GM12878 (cell line): ENCODE measurements around the gene LGALS3BP. TPM values are rescaled to one million over a fixed set of nuclear protein-coding genes. Genes with fewer than 3 reads are reported as not detected.

Experiments
- ATAC-seq: fragments of 200-7000 bp; cut with Tn5 transposase; 3 replicates; pipeline ENCODE4 v1.9.1; 2020; ENCODE audit warnings: mild to moderate bottlenecking, moderate library complexity
- BruUV-seq: library from RNA; stranded (reverse); fragments of 400-500 nt; replicated peaks from 2 replicates; lab custom pipeline; 2021; lab: Mats Ljungman, UMichigan
- CTCF ChIA-PET: fragments of 300-600 bp; sonication (Branson Sonifier 250); formaldehyde crosslinking; extraction: SDS; loops from one replicate; lab custom pipeline; 2021; ENCODE audit warnings: inconsistent platforms; lab: Yijun Ruan, JAX
- POLR2A ChIA-PET: fragments of 350-600 bp; formaldehyde crosslinking; extraction: SDS; loops from one replicate; lab custom pipeline; 2021; ENCODE audit warnings: inconsistent platforms; lab: Charles Lee
- RAD21 ChIA-PET: fragments of 300-600 bp; sonication (Branson Sonifier 250); formaldehyde crosslinking; loops from one replicate; lab custom pipeline; 2023; ENCODE audit warnings: antibody characterized with exemption; ENCODE audit not compliant: unreplicated experiment; lab: Charles Lee
- SMC1A ChIA-PET: fragments of 300-600 bp; sonication (Branson Sonifier 250); formaldehyde crosslinking; loops from one replicate; lab custom pipeline; 2023; ENCODE audit not compliant: unreplicated experiment, uncharacterized antibody; lab: Charles Lee
- DNase-seq: peaks from one replicate; pipeline ENCODE4 v3.0.0-alpha.2; 2011; ENCODE audit warnings: low read depth, low spot score
- FAIRE-seq: peaks from 3 replicates; lab custom pipeline; 2011; peaks lifted over from hg19 to GRCh38; lab: Jason Lieb, UNC
- H2AFZ ChIP-seq: 2 replicates; pipeline ENCODE4 v1.6.0; 2011; ENCODE audit warnings: low read depth, low read length, control low read depth; ENCODE audit not compliant: control insufficient read depth
- H3K27ac ChIP-seq: 2 replicates; pipeline ENCODE4 v1.5.1; 2011; ENCODE audit warnings: control low read depth; ENCODE audit not compliant: control insufficient read depth, insufficient read depth
- H3K27me3 ChIP-seq, 2 experiments: replicated peaks in 1 of 2; 2 replicates each; pipeline versions ENCODE4 v1.6.0 to v1.6.1; 2011; ENCODE audit warnings: low read length in 1 of 2; ENCODE audit not compliant: control insufficient read depth in 2 of 2, insufficient read depth in 2 of 2
- H3K36me3 ChIP-seq, 2 experiments: 2 replicates each; pipeline ENCODE4 v1.5.1; 2011; ENCODE audit warnings: low read length in 1 of 2; ENCODE audit not compliant: control insufficient read depth in 2 of 2, insufficient read depth in 2 of 2
- H3K4me1 ChIP-seq: 2 replicates; pipeline ENCODE4 v1.6.1; 2011; ENCODE audit warnings: mild to moderate bottlenecking, low read length, moderate library complexity, mixed read lengths; ENCODE audit not compliant: control insufficient read depth, insufficient read depth
- H3K4me2 ChIP-seq: 2 replicates; pipeline ENCODE4 v1.6.0; 2011; ENCODE audit warnings: control low read depth; ENCODE audit not compliant: control insufficient read depth, insufficient read depth
- H3K4me3 ChIP-seq: fragments of 200-600 bp; sonication (generic); 2 replicates; pipeline ENCODE4 v1.5.1; 2016
- H3K79me2 ChIP-seq: 2 replicates; pipeline ENCODE4 v1.6.0; 2011; ENCODE audit warnings: low read length; ENCODE audit not compliant: control insufficient read depth, insufficient read depth
- H3K9ac ChIP-seq: 2 replicates; pipeline ENCODE4 v1.8.0; 2011; ENCODE audit warnings: low read length, control low read depth, mixed read lengths; ENCODE audit not compliant: control insufficient read depth, insufficient read depth
- H3K9me3 ChIP-seq: replicated peaks from 3 replicates; pipeline ENCODE4 v1.5.1; 2011; ENCODE audit warnings: mild to moderate bottlenecking, low read length; ENCODE audit not compliant: control insufficient read depth, insufficient read depth
- H4K20me1 ChIP-seq: 2 replicates; pipeline ENCODE4 v1.6.0; 2011; ENCODE audit not compliant: control insufficient read depth, insufficient read depth
- IKZF2 ChIP-seq, 2 experiments: fragments of 450-650 bp; IDR thresholded peaks; 2 replicates each; pipeline ENCODE4 v1.6.1; 2017; ENCODE audit warnings: mild to moderate bottlenecking in 2 of 2, moderate library complexity in 2 of 2
- NR2C2 ChIP-seq: IDR thresholded peaks from 2 replicates; pipeline ENCODE4 v1.6.1; 2011; ENCODE audit warnings: borderline replicate concordance, low read depth; ENCODE audit not compliant: control insufficient read depth, insufficient read length
- NR2F1 ChIP-seq: fragments of 450-650 bp; conservative IDR thresholded peaks from 2 replicates; pipeline ENCODE4 v1.6.1; 2017; ENCODE audit warnings: mild to moderate bottlenecking
- RAD51 ChIP-seq: fragments of 450-650 bp; IDR thresholded peaks from 2 replicates; pipeline ENCODE4 v1.6.1; 2016; ENCODE audit warnings: moderate library complexity, mild to moderate bottlenecking, inconsistent platforms
- SMC3 ChIP-seq: IDR thresholded peaks from 2 replicates; pipeline ENCODE4 v1.6.1; 2011; ENCODE audit warnings: low read length, improper control_type of control experiment, borderline replicate concordance
- ZNF274 ChIP-seq: IDR thresholded peaks from one replicate; pipeline ENCODE4 v1.8.0; 2011; ENCODE audit not compliant: insufficient read length, insufficient read depth
- WGBS: methylation state at CpG from one replicate; pipeline ENCODE4 v1.1.6; 2016; ENCODE audit warnings: low lambda C conversion rate; ENCODE audit not compliant: insufficient replicate concordance, insufficient coverage; ENCODE audit errors: missing lambda C conversion rate; 5-methylcytosine and 5-hydroxymethylcytosine counted together
- in situ Hi-C: fragments of 300-500 bp; cut with MboI; formaldehyde crosslinking; loops from 9 replicates; pipeline ENCODE4 v1.14.3; 2018; ENCODE audit warnings: mixed read lengths
- intact Hi-C: fragments of 100-400 bp; cut with micrococcal nuclease; formaldehyde crosslinking; loops from one replicate; pipeline ENCODE4 v1.14.2; 2022; ENCODE audit not compliant: unreplicated experiment
- polyA plus RNA-seq, 11 experiments: library from polyadenylated mRNA; depleted of rRNA in 4 of 11; unstranded in 6 of 11; stranded (reverse) in 5 of 11; fragments of >200 nt; fragmentation: Nextera tagmentation in 4 of 11; fragmentation: Illumina TruSeq in 1 of 11; extraction: Ambion mirVana in 4 of 11; extraction: Trizol in 1 of 11; gene quantifications; 1 replicate in 1 of 11; 2 replicates in 10 of 11; pipeline versions ENCODE4 v1.2.1 to v1.2.3, GENCODE V29; 2011 to 2016; ENCODE audit warnings: inconsistent platforms in 2 of 11, missing spikeins in 2 of 11, low read depth in 1 of 11
- total RNA-seq, 4 experiments: library from RNA; depleted of rRNA in 3 of 4; stranded (reverse); fragments of >200 nt in 3 of 4; fragmentation: Illumina TruSeq in 1 of 4; extraction: Trizol in 1 of 4; gene quantifications; 2 replicates each; pipeline versions ENCODE4 v1.2.1 to v1.2.3, GENCODE V29; 2013 to 2021
- TF ChIP-seq, protein P1 (sequence below): IDR thresholded peaks from 2 replicates; pipeline ENCODE4 v1.6.1; 2012; ENCODE audit warnings: low read depth, low read length, improper control_type of control experiment
- TF ChIP-seq, protein P2 (sequence below): IDR thresholded peaks from 2 replicates; pipeline ENCODE4 v1.6.1; 2012; ENCODE audit warnings: low read depth, low read length, improper control_type of control experiment
- TF ChIP-seq, protein P3 (sequence below): fragments of 450-650 bp; IDR thresholded peaks from 2 replicates; pipeline ENCODE4 v1.6.1; 2014; ENCODE audit warnings: mild to moderate bottlenecking
- TF ChIP-seq, protein P4 (sequence below): fragments of 450-650 bp; IDR thresholded peaks from 2 replicates; pipeline ENCODE4 v1.6.1; 2017; ENCODE audit warnings: mild to moderate bottlenecking
- TF ChIP-seq, protein P5 (sequence below): fragments of 450-650 bp; formaldehyde crosslinking; IDR thresholded peaks from 2 replicates; pipeline ENCODE4 v1.4.0; 2022; ENCODE audit warnings: mild to moderate bottlenecking, moderate library complexity

The LGALS3BP gene
- total and polyA plus RNA-seq, 10 of the 15 experiments (the other 5 are each of a cell fraction or from before 2014, with no cell fraction given) = 0.52 to 5.2 (median 1.9) TPM

DNA sequence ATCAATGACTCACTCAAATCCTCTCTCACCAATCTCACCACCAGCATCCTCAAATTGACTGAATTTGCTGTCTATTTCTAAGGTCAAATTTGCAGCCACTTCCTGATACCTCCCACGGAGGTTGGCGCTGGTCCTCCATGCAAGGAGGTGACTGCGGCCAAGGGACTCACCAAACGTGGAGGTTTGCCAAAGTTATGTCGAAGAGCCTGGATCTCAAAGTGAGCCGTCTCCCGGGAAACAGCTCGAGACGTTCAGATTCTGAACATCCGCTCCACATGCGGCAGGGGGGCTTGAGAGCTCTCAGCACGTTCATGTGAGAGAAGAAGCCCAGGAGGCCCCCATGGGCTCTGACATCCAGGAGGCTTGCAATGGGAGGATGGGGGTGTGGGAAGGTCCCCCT is 22.6 kb downstream of the LGALS3BP start:
- RAD21 ChIA-PET = no interaction called here
- WGBS = 48% methylated on average over 12 of the region's 12 CpGs
- H3K27ac ChIP-seq = no peak overlapping the region
- ATAC-seq (no peak), DNase-seq (no peak), FAIRE-seq (no peak)
- CTCF ChIA-PET = interaction anchor here (1.7 kb wide), 1 partner anchor 14 kb away, joined by 8 read pairs; no protein-coding TSS in a partner anchor
- no peaks in the 10 kb centered on the region; a peak in 2 of 4 replicates for H3K27me3 ChIP-seq
- no peak overlapping the region for H3K9ac ChIP-seq
- no peak overlapping the region for H3K4me2 ChIP-seq
- no peaks in the 10 kb centered on the region for H3K9me3 ChIP-seq
- H2AFZ ChIP-seq = no peak overlapping the region
- in situ Hi-C loops = no loop called here
- H4K20me1 ChIP-seq = no peaks in the 10 kb centered on the region
- intact Hi-C loops = no loop called here
- SMC1A ChIA-PET = no interaction called here
- no TSS peak for BruUV-seq
- no peaks in the 10 kb centered on the region for H3K36me3 ChIP-seq
- no peaks in the 10 kb centered on the region for H3K4me1 ChIP-seq
- POLR2A ChIA-PET = no interaction called here
- no peaks in the 10 kb centered on the region for H3K79me2 ChIP-seq
- no peak overlapping the region for H3K4me3 ChIP-seq
- TF ChIP-seq, protein P1, sequence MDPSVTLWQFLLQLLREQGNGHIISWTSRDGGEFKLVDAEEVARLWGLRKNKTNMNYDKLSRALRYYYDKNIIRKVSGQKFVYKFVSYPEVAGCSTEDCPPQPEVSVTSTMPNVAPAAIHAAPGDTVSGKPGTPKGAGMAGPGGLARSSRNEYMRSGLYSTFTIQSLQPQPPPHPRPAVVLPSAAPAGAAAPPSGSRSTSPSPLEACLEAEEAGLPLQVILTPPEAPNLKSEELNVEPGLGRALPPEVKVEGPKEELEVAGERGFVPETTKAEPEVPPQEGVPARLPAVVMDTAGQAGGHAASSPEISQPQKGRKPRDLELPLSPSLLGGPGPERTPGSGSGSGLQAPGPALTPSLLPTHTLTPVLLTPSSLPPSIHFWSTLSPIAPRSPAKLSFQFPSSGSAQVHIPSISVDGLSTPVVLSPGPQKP = no peak
- TF ChIP-seq, protein P2, sequence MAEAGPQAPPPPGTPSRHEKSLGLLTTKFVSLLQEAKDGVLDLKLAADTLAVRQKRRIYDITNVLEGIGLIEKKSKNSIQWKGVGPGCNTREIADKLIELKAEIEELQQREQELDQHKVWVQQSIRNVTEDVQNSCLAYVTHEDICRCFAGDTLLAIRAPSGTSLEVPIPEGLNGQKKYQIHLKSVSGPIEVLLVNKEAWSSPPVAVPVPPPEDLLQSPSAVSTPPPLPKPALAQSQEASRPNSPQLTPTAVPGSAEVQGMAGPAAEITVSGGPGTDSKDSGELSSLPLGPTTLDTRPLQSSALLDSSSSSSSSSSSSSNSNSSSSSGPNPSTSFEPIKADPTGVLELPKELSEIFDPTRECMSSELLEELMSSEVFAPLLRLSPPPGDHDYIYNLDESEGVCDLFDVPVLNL = no peak
- TF ChIP-seq, protein P3, sequence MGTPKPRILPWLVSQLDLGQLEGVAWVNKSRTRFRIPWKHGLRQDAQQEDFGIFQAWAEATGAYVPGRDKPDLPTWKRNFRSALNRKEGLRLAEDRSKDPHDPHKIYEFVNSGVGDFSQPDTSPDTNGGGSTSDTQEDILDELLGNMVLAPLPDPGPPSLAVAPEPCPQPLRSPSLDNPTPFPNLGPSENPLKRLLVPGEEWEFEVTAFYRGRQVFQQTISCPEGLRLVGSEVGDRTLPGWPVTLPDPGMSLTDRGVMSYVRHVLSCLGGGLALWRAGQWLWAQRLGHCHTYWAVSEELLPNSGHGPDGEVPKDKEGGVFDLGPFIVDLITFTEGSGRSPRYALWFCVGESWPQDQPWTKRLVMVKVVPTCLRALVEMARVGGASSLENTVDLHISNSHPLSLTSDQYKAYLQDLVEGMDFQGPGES = no peak
- TF ChIP-seq SMC3 (no peak), NR2C2 (no peak), NR2F1 (no peak), IKZF2 (IDR thresholded peaks at IDR 0.05) (no peak), RAD51 (no peak), ZNF274 (no peak)
- TF ChIP-seq, protein P4, sequence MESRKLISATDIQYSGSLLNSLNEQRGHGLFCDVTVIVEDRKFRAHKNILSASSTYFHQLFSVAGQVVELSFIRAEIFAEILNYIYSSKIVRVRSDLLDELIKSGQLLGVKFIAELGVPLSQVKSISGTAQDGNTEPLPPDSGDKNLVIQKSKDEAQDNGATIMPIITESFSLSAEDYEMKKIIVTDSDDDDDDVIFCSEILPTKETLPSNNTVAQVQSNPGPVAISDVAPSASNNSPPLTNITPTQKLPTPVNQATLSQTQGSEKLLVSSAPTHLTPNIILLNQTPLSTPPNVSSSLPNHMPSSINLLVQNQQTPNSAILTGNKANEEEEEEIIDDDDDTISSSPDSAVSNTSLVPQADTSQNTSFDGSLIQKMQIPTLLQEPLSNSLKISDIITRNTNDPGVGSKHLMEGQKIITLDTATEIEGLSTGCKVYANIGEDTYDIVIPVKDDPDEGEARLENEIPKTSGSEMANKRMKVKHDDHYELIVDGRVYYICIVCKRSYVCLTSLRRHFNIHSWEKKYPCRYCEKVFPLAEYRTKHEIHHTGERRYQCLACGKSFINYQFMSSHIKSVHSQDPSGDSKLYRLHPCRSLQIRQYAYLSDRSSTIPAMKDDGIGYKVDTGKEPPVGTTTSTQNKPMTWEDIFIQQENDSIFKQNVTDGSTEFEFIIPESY = no peak
- TF ChIP-seq, protein P5, sequence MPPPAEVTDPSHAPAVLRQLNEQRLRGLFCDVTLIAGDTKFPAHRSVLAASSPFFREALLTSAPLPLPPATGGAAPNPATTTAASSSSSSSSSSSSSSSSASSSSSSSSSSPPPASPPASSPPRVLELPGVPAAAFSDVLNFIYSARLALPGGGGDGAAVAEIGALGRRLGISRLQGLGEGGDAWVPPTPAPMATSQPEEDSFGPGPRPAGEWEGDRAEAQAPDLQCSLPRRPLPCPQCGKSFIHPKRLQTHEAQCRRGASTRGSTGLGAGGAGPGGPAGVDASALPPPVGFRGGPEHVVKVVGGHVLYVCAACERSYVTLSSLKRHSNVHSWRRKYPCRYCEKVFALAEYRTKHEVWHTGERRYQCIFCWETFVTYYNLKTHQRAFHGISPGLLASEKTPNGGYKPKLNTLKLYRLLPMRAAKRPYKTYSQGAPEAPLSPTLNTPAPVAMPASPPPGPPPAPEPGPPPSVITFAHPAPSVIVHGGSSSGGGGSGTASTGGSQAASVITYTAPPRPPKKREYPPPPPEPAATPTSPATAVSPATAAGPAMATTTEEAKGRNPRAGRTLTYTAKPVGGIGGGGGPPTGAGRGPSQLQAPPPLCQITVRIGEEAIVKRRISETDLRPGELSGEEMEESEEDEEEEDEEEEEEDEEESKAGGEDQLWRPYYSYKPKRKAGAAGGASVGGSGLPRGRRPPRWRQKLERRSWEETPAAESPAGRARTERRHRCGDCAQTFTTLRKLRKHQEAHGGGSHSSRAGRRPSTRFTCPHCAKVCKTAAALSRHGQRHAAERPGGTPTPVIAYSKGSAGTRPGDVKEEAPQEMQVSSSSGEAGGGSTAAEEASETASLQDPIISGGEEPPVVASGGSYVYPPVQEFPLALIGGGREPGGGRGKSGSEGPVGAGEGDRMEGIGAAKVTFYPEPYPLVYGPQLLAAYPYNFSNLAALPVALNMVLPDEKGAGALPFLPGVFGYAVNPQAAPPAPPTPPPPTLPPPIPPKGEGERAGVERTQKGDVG = no peak
